ENCODE measurements around the gene ANKRD16. TPM values are rescaled to one million over a fixed set of nuclear protein-coding genes. Genes with fewer than 3 reads are reported as not detected.

ANKRD16 gene
- 10 to 100 TPM in 3 of 4 donors, 1 to 10 TPM in 1; 9.0 to 23.3 (median 16.6) TPM for total RNA-seq

GRCh38 chr10:5889624-5890451 lies at the start of gene ANKRD16, which contains the start of gene FBH1:
TSS of gene ANKRD16 (minus strand) at chr10:5889893. CDS start at chr10:5889354, 539 bp downstream.
TSS of gene FBH1 (plus strand) at chr10:5890243. CDS start at chr10:5890346, 103 bp downstream.
- peak; percentile 98 to 100 for DNase-seq (ENCODE audit: low spot score in 2 of 2)
- TF ChIP-seq CTCF (IDR thresholded peaks at IDR 0.05) = peak in 1 of 3 donors; percentile 34
- TF ChIP-seq POLR2A (IDR thresholded peaks at IDR 0.05) = no peak
- 0% methylated on average over 33 to 53 of the region's 109 CpGs for WGBS, 2 donors
- peak within 1 kb of the TSS; percentile 86 for H3K4me3 ChIP-seq (ENCODE audit: low read depth, poor library complexity, severe bottlenecking)
- intact Hi-C loops (cut with DNase I; ENCODE audit: low total_unique reads) = no loop called here

DNA sequence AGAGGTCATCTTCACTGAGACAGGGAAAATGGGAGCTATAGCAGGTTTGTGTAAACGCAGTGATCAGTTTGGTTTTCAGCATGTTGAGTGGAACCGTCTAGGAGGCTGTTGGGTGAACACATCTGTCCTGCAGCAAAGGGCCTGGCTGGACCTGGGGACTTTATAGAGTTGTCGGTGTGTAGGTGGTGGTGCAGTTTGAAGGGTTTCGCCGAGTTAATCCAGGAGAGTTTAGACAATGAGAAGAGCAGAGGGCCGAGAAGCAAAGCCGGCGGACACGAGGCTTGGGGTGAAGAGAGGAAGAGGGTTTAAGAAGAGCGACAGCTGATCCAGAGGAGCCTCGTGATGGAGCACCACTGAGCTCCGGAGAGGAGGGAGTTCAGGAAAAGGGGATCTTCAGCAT lies 48.6 kb upstream of the ANKRD16 start:
- intact Hi-C loops (cut with DNase I; ENCODE audit: low total_unique reads) = no loop called here
- DNase-seq (ENCODE audit: low spot score in 2 of 2) = no peak
- 89 to 92% methylated on average over 12 of the region's 12 CpGs for WGBS, 2 donors
- TF ChIP-seq CTCF (IDR thresholded peaks at IDR 0.05) = no peak
- no peak for TF ChIP-seq POLR2A (IDR thresholded peaks at IDR 0.05)
- no peak overlapping the region for H3K4me3 ChIP-seq (ENCODE audit: low read depth, poor library complexity, severe bottlenecking)

DNA sequence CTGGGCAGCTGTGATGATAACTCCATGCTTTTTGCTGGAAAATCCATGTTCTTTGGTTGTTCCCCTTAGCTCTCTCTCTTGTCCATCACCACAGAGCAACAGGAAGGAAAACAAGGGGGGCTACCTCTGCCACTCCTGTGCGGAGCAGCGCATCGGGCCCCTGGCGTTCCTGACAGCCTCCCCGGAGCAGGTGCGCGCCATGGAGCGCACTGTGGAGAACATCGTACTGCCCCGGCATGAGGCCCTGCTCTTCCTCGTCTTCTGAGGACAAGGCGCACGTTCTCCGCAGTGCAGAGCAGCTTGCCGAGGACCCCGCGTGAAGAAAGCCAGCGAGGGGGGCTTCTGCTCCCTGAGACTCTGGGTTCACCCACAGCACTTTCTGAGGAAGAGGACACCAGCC lies 47.3 kb upstream of the ANKRD16 start:
- 95 to 98% methylated on average over 18 of the region's 18 CpGs for WGBS, 2 donors
- DNase-seq (ENCODE audit: low spot score in 2 of 2) = no peak
- TF ChIP-seq POLR2A (IDR thresholded peaks at IDR 0.05) (no peak), CTCF (IDR thresholded peaks at IDR 0.05) (no peak)
- no peak overlapping the region for H3K4me3 ChIP-seq (ENCODE audit: low read depth, poor library complexity, severe bottlenecking)
- intact Hi-C loops (cut with DNase I; ENCODE audit: low total_unique reads) = no loop called here

- H3K4me3 ChIP-seq (ENCODE audit: low read depth, poor library complexity, severe bottlenecking) = no peak overlapping the region
- no peak for TF ChIP-seq CTCF (IDR thresholded peaks at IDR 0.05)
- TF ChIP-seq POLR2A (IDR thresholded peaks at IDR 0.05) = no peak
Observed at GRCh38 chr10:5935628-5936027, 45.9 kb upstream of the ANKRD16 start.

DNA sequence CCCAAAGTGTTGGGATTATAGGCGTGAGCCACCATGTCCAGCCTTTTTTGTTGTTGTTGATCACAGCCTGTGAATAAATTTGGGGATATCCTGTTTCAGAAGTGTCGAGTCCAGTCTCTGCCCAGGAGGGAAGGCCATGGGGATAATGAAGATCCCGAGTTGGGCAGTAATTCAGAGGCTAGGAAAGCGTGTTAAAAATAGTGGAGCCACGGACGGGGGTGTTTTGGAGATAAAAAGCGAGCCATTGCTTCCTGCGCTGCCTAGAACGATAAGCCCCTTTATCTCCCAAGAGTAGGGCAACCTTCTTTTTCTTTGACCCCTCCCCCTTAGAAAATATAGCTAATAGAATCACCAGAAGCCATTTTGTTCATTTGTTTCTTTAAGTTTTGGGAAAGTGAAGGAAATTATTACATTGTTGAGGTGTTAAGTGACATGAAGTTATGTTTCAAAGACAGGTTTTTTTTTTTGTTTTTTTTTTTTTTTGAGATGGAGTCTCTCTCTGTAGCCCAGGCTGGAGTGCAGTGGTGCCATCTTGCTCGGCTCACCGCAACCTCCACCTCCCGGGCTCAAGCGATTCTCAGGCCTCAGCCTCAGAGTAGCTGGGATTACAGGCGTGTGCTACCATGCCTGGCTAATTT lies 44.3 kb upstream of the ANKRD16 start:
- TF ChIP-seq CTCF (IDR thresholded peaks at IDR 0.05) (no peak), POLR2A (IDR thresholded peaks at IDR 0.05) (no peak)
- H3K4me3 ChIP-seq (ENCODE audit: low read depth, poor library complexity, severe bottlenecking) = no peak overlapping the region
- WGBS, 2 donors = 88 to 97% methylated on average over 14 of the region's 14 CpGs
- intact Hi-C loops (cut with DNase I; ENCODE audit: low total_unique reads) = no loop called here
- DNase-seq (ENCODE audit: low spot score in 2 of 2) = no peak

More at GRCh38 chr10:5935628-5936027, 45.9 kb upstream of the ANKRD16 start:
- intact Hi-C loops (cut with DNase I; ENCODE audit: low total_unique reads) = no loop called here
- WGBS, 2 donors = 91 to 96% methylated on average over 10 of the region's 10 CpGs
- no peak for DNase-seq (ENCODE audit: low spot score in 2 of 2)
